Small intestine (tissue), 7 donors: Measurements from ENCODE around the gene SLC35E2B. TPM values are rescaled to one million over a fixed set of nuclear protein-coding genes. Genes with fewer than 3 reads are reported as not detected.
"Not testable (repeated sequence)": the region's sequence is repeated elsewhere in the genome, so short reads cannot be mapped to it uniquely, and the experiment has no call there.

Source experiments
- DNase-seq, 2 donors: peaks; one replicate each; pipeline versions ENCODE4 v3.0.0 to v3.0.0-alpha.2; 2013
- FAIRE-seq: peaks from 2 replicates; lab custom pipeline; 2012; peaks lifted over from hg19 to GRCh38; lab: Jason Lieb, UNC
- H3K27ac ChIP-seq, 3 donors: one replicate each; pipeline ENCODE4 v1.5.1; 2013; ENCODE audit warnings: low read length in 2 of 3, mild to moderate bottlenecking in 2 of 3, control low read depth in 1 of 3, inconsistent platforms in 1 of 3, low read depth in 1 of 3, moderate library complexity in 1 of 3
- H3K27me3 ChIP-seq, 3 donors: one replicate each; pipeline ENCODE4 v1.6.1; 2013; ENCODE audit warnings: low read length in 3 of 3, inconsistent platforms in 1 of 3; ENCODE audit not compliant: control insufficient read depth in 3 of 3, insufficient read depth in 3 of 3
- H3K36me3 ChIP-seq, 3 donors: one replicate each; pipeline ENCODE4 v1.6.1; 2013; ENCODE audit warnings: low read length in 3 of 3, inconsistent platforms in 1 of 3, low read depth in 1 of 3, mild to moderate bottlenecking in 1 of 3, moderate library complexity in 1 of 3; ENCODE audit not compliant: control insufficient read depth in 3 of 3, insufficient read depth in 2 of 3
- H3K4me1 ChIP-seq, 3 donors: one replicate each; pipeline ENCODE4 v1.6.1; 2013; ENCODE audit warnings: low read length in 2 of 3, inconsistent platforms in 1 of 3, low read depth in 1 of 3, mild to moderate bottlenecking in 1 of 3, moderate library complexity in 1 of 3; ENCODE audit not compliant: control insufficient read depth in 3 of 3, insufficient read depth in 2 of 3
- H3K4me3 ChIP-seq, 3 donors: one replicate each; pipeline ENCODE4 v1.5.1; 2013; ENCODE audit warnings: low read length in 3 of 3, control low read depth in 1 of 3, inconsistent platforms in 1 of 3, low read depth in 1 of 3, mild to moderate bottlenecking in 1 of 3, moderate library complexity in 1 of 3
- H3K9me3 ChIP-seq, 2 donors: one replicate each; pipeline ENCODE4 v1.6.1; 2013; ENCODE audit warnings: low read depth in 1 of 2, low read length in 1 of 2; ENCODE audit not compliant: control insufficient read depth in 2 of 2, insufficient read depth in 1 of 2
- WGBS, 3 donors: extraction: QIAGEN DNeasy Blood & Tissue Kit; methylation state at CpG; one replicate each; pipeline ENCODE4 v1.1.7; 2013; 5-methylcytosine and 5-hydroxymethylcytosine counted together
- polyA plus RNA-seq, 4 donors: library from polyadenylated mRNA; stranded (reverse) in 3 of 4; unstranded in 1 of 4; fragments of 200-250 nt in 3 of 4; fragments of 120-200 nt in 1 of 4; gene quantifications; one replicate each; pipeline versions ENCODE4 v1.2.1 to v1.2.3, GENCODE V29; 2013
- donor health status: healthy with polysubstance abuse.
- donor health status: control.
- donor health status: control.
- donor health status: Bipolar disorder and iron deficiency.
- donor health status: healthy.

SLC35E2B gene
- polyA plus RNA-seq, 4 donors = 21.6 to 43.0 (median 34.0) TPM

GRCh38 chr1:1633409-1633808 is 59.2 kb downstream of the SLC35E2B start:
- H3K4me1 ChIP-seq, H3K4me3 ChIP-seq, DNase-seq, H3K27ac ChIP-seq, H3K9me3 ChIP-seq, FAIRE-seq: not testable (repeated sequence)
- WGBS, 3 donors = no CpG with 5 or more reads among the region's 35 CpGs
- Histone ChIP-seq H3K36me3 (peaks cover 0 to 21% (median 5%) of the 10 kb centered on the region in 3 donors), H3K27me3 (peaks cover 2 to 23% (median 4%) of the 10 kb centered on the region in 3 donors)

GRCh38 chr1:1631782-1632420 is 60.7 kb downstream of the SLC35E2B start, which contains the start of gene MMP23B:
Gene MMP23B, plus strand, starts transcription at chr1:1632173. Its CDS starts 46 bp downstream, at chr1:1632219.
- no peaks in the 10 kb centered on the region for H3K4me1 ChIP-seq
- no peaks in the 10 kb centered on the region for H3K9me3 ChIP-seq
- peak in 1 of 2 donors; percentile 45 for DNase-seq
- peak within 1 kb of the TSS in 2 of 3 donors; percentile 27 to 44 for H3K4me3 ChIP-seq
- H3K27ac ChIP-seq = peak within 1 kb of the TSS in 2 of 3 donors; percentile 67 to 76
- 1 to 3% (median 2%) methylated on average over 23 to 48 of the region's 48 CpGs for WGBS, 3 donors
- peaks cover 0 to 25% (median under 1%) of the 10 kb centered on the region in 3 donors for H3K36me3 ChIP-seq
- peaks cover 2 to 23% (median 4%) of the 10 kb centered on the region in 3 donors for H3K27me3 ChIP-seq
- no peak for FAIRE-seq

- H3K9me3 ChIP-seq = no peaks in the 10 kb centered on the region
- peak in 1 of 2 donors; percentile 53 for DNase-seq
- H3K36me3 ChIP-seq = peaks cover 0 to 23% (median 0%) of the 10 kb centered on the region in 3 donors
- peaks cover 2 to 23% (median 4%) of the 10 kb centered on the region in 3 donors for H3K27me3 ChIP-seq
- H3K27ac ChIP-seq = peak overlapping the region in 2 of 3 donors; percentile 70 to 76
- peak overlapping the region in 2 of 3 donors; percentile 27 to 44 for H3K4me3 ChIP-seq
- FAIRE-seq = no peak
- H3K4me1 ChIP-seq = no peaks in the 10 kb centered on the region
- WGBS, 3 donors = 6 to 8% (median 6%) methylated on average over 40 to 79 of the region's 79 CpGs
Measured at GRCh38 chr1:1630965-1631781, 61.4 kb downstream of the SLC35E2B start.

DNA sequence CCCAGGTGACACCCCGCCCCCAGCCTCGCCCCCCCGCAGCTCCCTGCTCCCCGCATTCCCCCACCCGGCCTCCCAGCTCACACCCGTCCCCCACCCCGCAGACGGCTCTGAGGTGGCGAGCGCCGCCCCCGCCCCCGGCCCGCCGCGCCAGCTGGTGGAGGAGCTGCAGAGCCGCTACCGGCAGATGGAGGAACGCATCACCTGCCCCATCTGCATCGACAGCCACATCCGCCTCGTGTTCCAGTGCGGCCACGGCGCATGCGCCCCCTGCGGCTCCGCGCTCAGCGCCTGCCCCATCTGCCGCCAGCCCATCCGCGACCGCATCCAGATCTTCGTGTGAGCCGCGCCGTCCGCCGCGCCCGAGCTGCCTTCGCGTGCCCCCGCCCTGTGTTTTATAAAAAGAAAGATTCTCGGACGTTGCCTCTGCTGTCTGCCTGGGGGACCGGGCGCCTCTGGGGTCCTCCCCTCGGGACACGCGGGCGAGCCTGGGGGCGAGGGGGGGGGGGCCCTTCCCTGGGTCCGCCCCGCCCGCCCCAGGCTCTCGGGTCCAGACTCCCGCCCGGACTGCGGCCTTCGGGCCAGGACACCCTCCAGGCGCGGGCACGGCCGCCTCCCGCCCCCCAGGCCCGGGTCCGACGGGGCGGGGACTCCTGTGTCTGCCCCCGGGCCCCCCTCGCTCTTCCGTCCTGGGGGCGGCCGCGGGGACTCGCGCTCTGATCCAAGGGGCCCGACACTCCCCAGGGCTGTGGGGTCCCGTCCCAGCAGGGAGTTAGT is 62.2 kb downstream of the SLC35E2B start:
- DNase-seq = peak; percentile 80 to 88
- FAIRE-seq = no peak
- Histone ChIP-seq H3K27ac (peak overlapping the region; percentile 28 to 70 (median 56)), H3K27me3 (peaks cover 2 to 23% (median 4%) of the 10 kb centered on the region in 3 donors), H3K9me3 (no peaks in the 10 kb centered on the region), H3K36me3 (peaks cover 0 to 28% (median 0%) of the 10 kb centered on the region in 3 donors), H3K4me3 (peak overlapping the region in 1 of 3 donors; percentile 44), H3K4me1 (no peaks in the 10 kb centered on the region)
- 2 to 4% (median 3%) methylated on average over 53 to 81 of the region's 81 CpGs for WGBS, 3 donors

DNA sequence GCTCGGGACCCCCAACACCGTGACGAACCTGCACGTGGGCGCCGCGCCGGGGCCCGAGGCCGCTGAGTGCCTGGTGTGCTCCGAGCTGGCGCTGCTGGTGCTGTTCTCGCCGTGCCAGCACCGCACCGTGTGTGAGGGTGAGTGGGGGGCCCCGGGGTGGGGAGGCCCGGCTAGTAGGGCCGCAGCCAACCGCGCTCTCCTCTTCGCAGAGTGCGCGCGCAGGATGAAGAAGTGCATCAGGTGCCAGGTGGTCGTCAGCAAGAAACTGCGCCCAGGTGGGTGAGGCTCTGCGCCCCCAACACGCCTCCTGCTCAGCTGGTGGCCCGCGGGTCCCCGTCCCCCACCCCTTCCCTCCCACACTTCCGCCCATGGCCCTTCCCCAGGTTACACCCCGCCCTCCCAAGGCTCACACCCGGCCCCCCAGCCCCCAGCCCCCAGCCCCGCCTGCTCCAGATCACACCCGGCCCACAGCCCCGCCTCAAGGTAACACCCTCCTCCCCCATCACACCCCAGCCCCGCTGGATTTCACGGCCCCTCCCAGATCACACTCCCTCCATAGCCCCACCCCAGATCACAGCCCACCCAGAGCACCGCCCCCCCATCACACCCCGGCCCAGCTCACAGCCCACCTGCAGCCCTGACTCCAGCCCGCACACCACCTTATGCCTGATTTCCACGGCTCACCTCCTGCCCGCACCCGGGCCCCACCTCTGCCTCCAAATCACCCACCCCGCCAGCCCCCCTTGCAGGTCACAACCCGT is 63.0 kb downstream of the SLC35E2B start:
- DNase-seq (peak; percentile 12 to 40), FAIRE-seq (no peak)
- peak overlapping the region in 2 of 3 donors; percentile 15 to 41 for H3K4me3 ChIP-seq
- H3K27me3 ChIP-seq = peaks cover 2 to 23% (median 4%) of the 10 kb centered on the region in 3 donors
- peak overlapping the region in 2 of 3 donors; percentile 7 to 25 for H3K27ac ChIP-seq
- peaks cover 0 to 36% (median 0%) of the 10 kb centered on the region in 3 donors for H3K36me3 ChIP-seq
- H3K4me1 ChIP-seq = no peaks in the 10 kb centered on the region
- H3K9me3 ChIP-seq = no peaks in the 10 kb centered on the region
- 53 to 65% (median 62%) methylated on average over 34 to 48 of the region's 48 CpGs for WGBS, 3 donors

GRCh38 chr1:1628754-1629429 is 63.7 kb downstream of the SLC35E2B start:
- DNase-seq (peak in 1 of 2 donors; percentile 8), FAIRE-seq (no peak)
- peak overlapping the region in 1 of 3 donors; percentile 41 for H3K4me3 ChIP-seq
- H3K4me1 ChIP-seq = no peaks in the 10 kb centered on the region
- peaks cover 0 to 43% (median 0%) of the 10 kb centered on the region in 3 donors for H3K36me3 ChIP-seq
- 59 to 71% (median 70%) methylated on average over 44 to 53 of the region's 53 CpGs for WGBS, 3 donors
- H3K9me3 ChIP-seq = no peaks in the 10 kb centered on the region
- H3K27me3 ChIP-seq = peaks cover 2 to 23% (median 4%) of the 10 kb centered on the region in 3 donors
- peak overlapping the region in 2 of 3 donors; percentile 7 to 33 for H3K27ac ChIP-seq
